VCaP (cell line): ENCODE data around the gene MED12L.

Experiments
- H3K27ac ChIP-seq: fragments of 450-650 bp; 2 replicates; pipeline ENCODE4 v1.5.1; 2017
- TF ChIP-seq, protein P1 (sequence below): fragments of 450-650 bp; conservative IDR thresholded peaks from 2 replicates; pipeline ENCODE4 v1.5.1; 2017; ENCODE audit warnings: mild to moderate bottlenecking, moderate library complexity

Gene MED12L

DNA sequence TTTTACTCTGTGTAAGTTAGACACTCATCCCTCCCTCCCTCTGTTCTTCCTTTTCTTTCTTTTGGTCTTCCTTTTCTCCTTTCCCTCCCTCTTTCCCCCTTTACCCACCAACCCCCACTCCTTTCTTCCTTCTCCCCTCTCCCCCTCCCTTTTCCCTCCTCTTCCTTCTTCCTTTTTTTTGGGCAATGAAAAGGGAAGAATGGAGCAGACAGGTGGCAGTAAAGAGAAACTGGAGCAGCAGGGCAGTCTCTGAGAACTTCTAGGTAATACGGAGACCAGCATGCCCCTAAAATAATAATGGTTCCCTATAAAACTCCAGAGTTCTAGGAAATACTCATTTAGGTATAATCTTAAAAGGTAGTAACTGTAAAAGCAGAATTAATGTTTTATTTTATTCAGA lies 129.0 kb downstream of the MED12L start:
- TF ChIP-seq, protein P1, sequence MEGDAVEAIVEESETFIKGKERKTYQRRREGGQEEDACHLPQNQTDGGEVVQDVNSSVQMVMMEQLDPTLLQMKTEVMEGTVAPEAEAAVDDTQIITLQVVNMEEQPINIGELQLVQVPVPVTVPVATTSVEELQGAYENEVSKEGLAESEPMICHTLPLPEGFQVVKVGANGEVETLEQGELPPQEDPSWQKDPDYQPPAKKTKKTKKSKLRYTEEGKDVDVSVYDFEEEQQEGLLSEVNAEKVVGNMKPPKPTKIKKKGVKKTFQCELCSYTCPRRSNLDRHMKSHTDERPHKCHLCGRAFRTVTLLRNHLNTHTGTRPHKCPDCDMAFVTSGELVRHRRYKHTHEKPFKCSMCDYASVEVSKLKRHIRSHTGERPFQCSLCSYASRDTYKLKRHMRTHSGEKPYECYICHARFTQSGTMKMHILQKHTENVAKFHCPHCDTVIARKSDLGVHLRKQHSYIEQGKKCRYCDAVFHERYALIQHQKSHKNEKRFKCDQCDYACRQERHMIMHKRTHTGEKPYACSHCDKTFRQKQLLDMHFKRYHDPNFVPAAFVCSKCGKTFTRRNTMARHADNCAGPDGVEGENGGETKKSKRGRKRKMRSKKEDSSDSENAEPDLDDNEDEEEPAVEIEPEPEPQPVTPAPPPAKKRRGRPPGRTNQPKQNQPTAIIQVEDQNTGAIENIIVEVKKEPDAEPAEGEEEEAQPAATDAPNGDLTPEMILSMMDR: no peak
- H3K27ac ChIP-seq: no peak overlapping the region

- H3K27ac ChIP-seq: no peak overlapping the region
- TF ChIP-seq, protein P1: no peak
Observed at GRCh38 chr3:151216641-151217607, 131.5 kb downstream of the MED12L start.

DNA sequence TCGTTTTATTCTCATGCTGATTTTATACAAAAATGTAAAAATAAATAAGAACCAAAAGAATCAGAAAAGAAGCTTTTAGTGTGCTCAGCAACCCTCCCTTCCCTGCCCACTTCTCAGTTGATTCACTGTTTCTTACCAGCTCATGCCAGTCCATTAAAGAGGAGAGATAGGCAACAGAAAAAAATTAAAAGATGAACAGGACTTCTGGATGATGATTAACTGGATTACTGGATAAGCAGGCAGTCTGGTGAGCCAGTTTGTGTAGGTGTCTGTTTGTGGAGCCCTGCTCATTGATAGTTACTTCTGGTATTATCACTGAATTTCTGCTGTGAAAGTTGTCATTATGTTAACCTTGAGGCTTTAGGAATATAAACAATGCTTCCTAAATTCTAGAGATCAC lies 132.7 kb downstream of the MED12L start:
- TF ChIP-seq, protein P1: no peak
- H3K27ac ChIP-seq: no peak overlapping the region

GRCh38 chr3:151219056-151219455 lies 133.6 kb downstream of the MED12L start:
- H3K27ac ChIP-seq: no peak overlapping the region
- TF ChIP-seq, protein P1: no peak

- TF ChIP-seq, protein P1: no peak
- no peak overlapping the region for H3K27ac ChIP-seq
Observed at GRCh38 chr3:151224268-151224866, 138.9 kb downstream of the MED12L start.

- TF ChIP-seq, protein P1: no peak
- H3K27ac ChIP-seq: no peak overlapping the region
Observed at GRCh38 chr3:151225040-151225975, 139.8 kb downstream of the MED12L start.
